Endothelial cell of umbilical vein (primary cell): ENCODE measurements around the gene EFHD2. TPM values are rescaled to one million over a fixed set of nuclear protein-coding genes. Genes with fewer than 3 reads are reported as not detected.

ENCODE experiments used
- BruUV-seq: library from RNA; stranded (reverse); fragments of 400-500 nt; replicated peaks from 2 replicates; lab custom pipeline; 2021; lab: Mats Ljungman, UMichigan
- CTCF ChIA-PET: fragments of 300-600, 350-600 bp; sonication (Branson Sonifier 250); formaldehyde crosslinking; loops from one replicate; lab custom pipeline; 2021; ENCODE audit warnings: antibody characterized with exemption, inconsistent platforms; lab: Charles Lee
- POLR2A ChIA-PET: fragments of 300-600, 350-600 bp; sonication (Branson Sonifier 250); formaldehyde crosslinking; loops from one replicate; lab custom pipeline; 2021; ENCODE audit warnings: antibody characterized with exemption, inconsistent platforms; lab: Charles Lee
- DNase-seq: peaks from one replicate; pipeline ENCODE4 v3.0.0-alpha.2; 2011; ENCODE audit warnings: low read depth, low spot score
- FAIRE-seq: peaks from 2 replicates; lab custom pipeline; 2011; peaks lifted over from hg19 to GRCh38; lab: Jason Lieb, UNC
- H2AFZ ChIP-seq: 2 replicates; pipeline ENCODE4 v1.6.0; 2012; ENCODE audit warnings: low read depth, low read length, control low read depth, inconsistent platforms
- H3K27ac ChIP-seq: 2 replicates; pipeline ENCODE4 v1.5.1; 2011; ENCODE audit warnings: low read depth, mild to moderate bottlenecking, control low read depth, low read length, moderate library complexity; ENCODE audit not compliant: insufficient read depth
- H3K27me3 ChIP-seq, 2 experiments: 2 replicates each; pipeline versions ENCODE4 v1.6.0 to v1.6.1; 2011; ENCODE audit warnings: low read length in 2 of 2, mixed read lengths in 1 of 2; ENCODE audit not compliant: control insufficient read depth in 2 of 2, insufficient read depth in 2 of 2
- H3K36me3 ChIP-seq, 2 experiments: 2 replicates in 1 of 2; 3 replicates in 1 of 2; pipeline ENCODE4 v1.5.1; 2011; ENCODE audit warnings: low read length in 2 of 2, mild to moderate bottlenecking in 1 of 2, moderate library complexity in 1 of 2; ENCODE audit not compliant: control insufficient read depth in 2 of 2, insufficient read depth in 2 of 2; ENCODE audit errors: extremely low read depth in 1 of 2
- H3K4me1 ChIP-seq: 3 replicates; pipeline ENCODE4 v1.5.1; 2011; ENCODE audit warnings: mild to moderate bottlenecking, low read length; ENCODE audit not compliant: control insufficient read depth, insufficient read depth; ENCODE audit errors: extremely low read depth
- H3K4me2 ChIP-seq: 2 replicates; pipeline ENCODE4 v1.6.1; 2011; ENCODE audit warnings: low read length, control low read depth, mixed read lengths; ENCODE audit not compliant: insufficient read depth
- H3K4me3 ChIP-seq, 3 experiments: fragments of 200-600 bp in 1 of 3; sonication (generic), shearing (Covaris generic) in 1 of 3; replicated peaks in 1 of 3; 2 replicates each; pipeline ENCODE4 v1.5.1; 2011 to 2016; ENCODE audit warnings: control low read depth in 3 of 3, low read length in 3 of 3, mild to moderate bottlenecking in 2 of 3, inconsistent platforms in 1 of 3, low read depth in 1 of 3, moderate library complexity in 1 of 3; ENCODE audit not compliant: insufficient read depth in 1 of 3
- H3K79me2 ChIP-seq: 2 replicates; pipeline ENCODE4 v1.6.0; 2012; ENCODE audit warnings: low read length, inconsistent platforms; ENCODE audit not compliant: control insufficient read depth, insufficient read depth
- H3K9ac ChIP-seq: replicated peaks from 2 replicates; pipeline ENCODE3; 2011; ENCODE audit warnings: low read length, control low read depth; ENCODE audit not compliant: insufficient read depth; ENCODE audit errors: extremely low read depth
- H3K9me1 ChIP-seq: replicated peaks from 3 replicates; pipeline ENCODE4 v1.6.0; 2011; ENCODE audit warnings: mild to moderate bottlenecking, low read length; ENCODE audit not compliant: control insufficient read depth, insufficient read depth; ENCODE audit errors: extremely low read depth
- H3K9me3 ChIP-seq: replicated peaks from 2 replicates; pipeline ENCODE4 v1.5.1; 2012; ENCODE audit warnings: low read length, inconsistent platforms; ENCODE audit not compliant: control insufficient read depth, insufficient read depth
- H4K20me1 ChIP-seq: replicated peaks from 2 replicates; pipeline ENCODE3; 2011; ENCODE audit warnings: mild to moderate bottlenecking, low read length; ENCODE audit not compliant: control insufficient read depth, insufficient read depth; ENCODE audit errors: extremely low read depth
- FOS ChIP-seq: IDR thresholded peaks from 2 replicates; pipeline ENCODE4 v1.6.1; 2011; ENCODE audit warnings: mild to moderate bottlenecking, low read length, moderate library complexity, borderline replicate concordance; ENCODE audit not compliant: insufficient read depth
- GATA2 ChIP-seq: IDR thresholded peaks from 2 replicates; pipeline ENCODE4 v1.7.0; 2011; ENCODE audit warnings: low read depth, mild to moderate bottlenecking, moderate library complexity, mixed read lengths, low read length; ENCODE audit not compliant: insufficient read length, insufficient read depth
- JUN ChIP-seq: IDR thresholded peaks from 2 replicates; pipeline ENCODE4 v1.6.1; 2011; ENCODE audit warnings: borderline replicate concordance, low read depth; ENCODE audit not compliant: insufficient read length, insufficient read depth
- MAX ChIP-seq: IDR thresholded peaks from 2 replicates; pipeline ENCODE4 v1.6.1; 2011; ENCODE audit not compliant: insufficient read depth, insufficient read length
- POLR2A ChIP-seq: IDR thresholded peaks from 2 replicates; pipeline ENCODE4 v1.6.1; 2012; ENCODE audit warnings: low read depth, mild to moderate bottlenecking, control low read depth, low read length
- POLR2AphosphoS5 ChIP-seq: IDR thresholded peaks from 2 replicates; pipeline ENCODE4 v1.6.1; 2012; ENCODE audit warnings: low read depth, mild to moderate bottlenecking, control low read depth, low read length, moderate library complexity; ENCODE audit not compliant: insufficient read depth
- dilution Hi-C: fragments of 300-500 bp; cut with MboI; formaldehyde crosslinking; loops from one replicate; pipeline ENCODE4 v1.15.0; 2019; ENCODE audit warnings: low sequenced_read_pairs; ENCODE audit not compliant: extremely low pct_ligation_motif_present
- intact Hi-C: fragments of 100-400 bp; cut with micrococcal nuclease; formaldehyde crosslinking; loops from one replicate; pipeline ENCODE4 v1.10.0; 2022
- polyA plus RNA-seq, 4 experiments: library from polyadenylated mRNA; depleted of rRNA in 3 of 4; stranded (reverse) in 3 of 4; unstranded in 1 of 4; fragments of >200 nt; gene quantifications; 2 replicates each; pipeline versions ENCODE4 v1.2.1 to v1.2.3, GENCODE V29; 2011 to 2012; ENCODE audit warnings: missing spikeins in 1 of 4
- total RNA-seq: library from RNA; stranded (reverse); gene quantifications from 2 replicates; pipeline ENCODE4 v1.2.3, GENCODE V29; 2021
- TF ChIP-seq, protein P1 (sequence below), 2 donors: IDR thresholded peaks; 1 replicate in 1 of 2; 2 replicates in 1 of 2; pipeline ENCODE4 v1.5.1; 2011; ENCODE audit warnings: low read length in 2 of 2, mild to moderate bottlenecking in 2 of 2, moderate library complexity in 2 of 2, control low read depth in 1 of 2, inconsistent platforms in 1 of 2, low read depth in 1 of 2; ENCODE audit not compliant: insufficient read depth in 1 of 2; ENCODE audit errors: extremely low read depth in 1 of 2

The EFHD2 gene
- total and polyA plus RNA-seq, 2 donors (not counting 3 experiments of a cell fraction or from before 2014, with no cell fraction given): 50.2 to 73.5 TPM

DNA sequence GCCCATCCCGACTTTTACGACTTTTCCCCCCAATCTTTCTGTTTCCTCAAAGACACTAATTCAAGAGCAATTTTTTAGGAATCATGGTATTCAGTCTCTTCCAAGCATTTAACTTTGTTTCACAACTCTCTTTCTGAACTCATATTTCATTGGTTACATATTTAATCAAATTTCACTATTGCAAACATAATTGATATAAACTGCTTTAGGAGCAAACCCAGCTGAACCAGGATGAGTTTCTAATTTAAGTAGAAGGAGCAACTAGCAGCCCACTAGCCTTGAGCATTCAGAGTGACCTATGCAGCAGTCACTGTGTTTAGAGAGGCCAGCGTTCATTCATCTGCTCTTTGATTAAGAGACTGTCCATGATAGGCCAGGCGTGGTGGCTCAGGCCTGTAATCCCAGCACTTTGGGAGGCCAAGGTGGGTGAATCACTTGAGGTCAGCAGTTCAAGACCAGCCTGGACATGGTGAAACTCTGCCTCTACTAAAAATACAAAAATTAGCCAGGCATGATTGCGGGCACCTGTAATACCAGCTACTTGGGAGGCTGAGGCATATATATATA lies 68.0 kb downstream of the EFHD2 start:
- Histone ChIP-seq H3K27me3 (no peaks in the 10 kb centered on the region), H3K36me3 (no peaks in the 10 kb centered on the region), H3K4me2 (no peak overlapping the region), H3K4me3 (no peak overlapping the region), H3K9ac (no peak overlapping the region), H3K9me3 (no peaks in the 10 kb centered on the region), H3K4me1 (no peaks in the 10 kb centered on the region), H3K9me1 (no peaks in the 10 kb centered on the region), H3K79me2 (no peaks in the 10 kb centered on the region), H3K27ac (no peak overlapping the region), H2AFZ (no peak overlapping the region), H4K20me1 (no peaks in the 10 kb centered on the region)
- dilution Hi-C loops (no loop called here), intact Hi-C loops (no loop called here)
- FAIRE-seq (no peak), DNase-seq (no peak)
- BruUV-seq: no TSS peak
- no peak for TF ChIP-seq JUN
- TF ChIP-seq MAX: no peak
- TF ChIP-seq POLR2AphosphoS5: no peak
- TF ChIP-seq FOS: no peak
- TF ChIP-seq POLR2A: no peak
- no peak for TF ChIP-seq GATA2
- TF ChIP-seq, protein P1, sequence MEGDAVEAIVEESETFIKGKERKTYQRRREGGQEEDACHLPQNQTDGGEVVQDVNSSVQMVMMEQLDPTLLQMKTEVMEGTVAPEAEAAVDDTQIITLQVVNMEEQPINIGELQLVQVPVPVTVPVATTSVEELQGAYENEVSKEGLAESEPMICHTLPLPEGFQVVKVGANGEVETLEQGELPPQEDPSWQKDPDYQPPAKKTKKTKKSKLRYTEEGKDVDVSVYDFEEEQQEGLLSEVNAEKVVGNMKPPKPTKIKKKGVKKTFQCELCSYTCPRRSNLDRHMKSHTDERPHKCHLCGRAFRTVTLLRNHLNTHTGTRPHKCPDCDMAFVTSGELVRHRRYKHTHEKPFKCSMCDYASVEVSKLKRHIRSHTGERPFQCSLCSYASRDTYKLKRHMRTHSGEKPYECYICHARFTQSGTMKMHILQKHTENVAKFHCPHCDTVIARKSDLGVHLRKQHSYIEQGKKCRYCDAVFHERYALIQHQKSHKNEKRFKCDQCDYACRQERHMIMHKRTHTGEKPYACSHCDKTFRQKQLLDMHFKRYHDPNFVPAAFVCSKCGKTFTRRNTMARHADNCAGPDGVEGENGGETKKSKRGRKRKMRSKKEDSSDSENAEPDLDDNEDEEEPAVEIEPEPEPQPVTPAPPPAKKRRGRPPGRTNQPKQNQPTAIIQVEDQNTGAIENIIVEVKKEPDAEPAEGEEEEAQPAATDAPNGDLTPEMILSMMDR (IDR thresholded peaks at IDR 0.05; ENCODE audit: extremely low read depth in 1 of 2, insufficient read depth in 1 of 2, low read depth in 1 of 2, low read length in 2 of 2): no peak
- POLR2A ChIA-PET: no interaction called here
- CTCF ChIA-PET: no interaction called here

Other genes with a start within 250 kb of the EFHD2 start
- 0.51 and 0.69 TPM in 2 replicates for gene FHAD1, start 162.7 kb upstream of the EFHD2 start, total RNA-seq
- 0.04 TPM in 1 of 2 replicates, not detected in the other for gene FHAD1, start 162.7 kb upstream of the EFHD2 start, polyA plus RNA-seq
- gene CTRC, start 28.6 kb downstream of the EFHD2 start, total RNA-seq: not detected in 2 replicates
- 0.29 and 0.48 TPM in 2 replicates for gene CTRC, start 28.6 kb downstream of the EFHD2 start, polyA plus RNA-seq
- gene CELA2A, start 46.8 kb downstream of the EFHD2 start, total RNA-seq: not detected in 2 replicates
- not detected in 2 replicates for gene CELA2A, start 46.8 kb downstream of the EFHD2 start, polyA plus RNA-seq
- not detected in 2 replicates for gene CELA2B, start 66.2 kb downstream of the EFHD2 start, total RNA-seq
- not detected in 2 replicates for gene CELA2B, start 66.2 kb downstream of the EFHD2 start, polyA plus RNA-seq
- 9.0 and 10.5 TPM in 2 replicates for gene CASP9, start 114.3 kb downstream of the EFHD2 start, total RNA-seq
- gene CASP9, start 114.3 kb downstream of the EFHD2 start, polyA plus RNA-seq: 12.8 and 14.1 TPM in 2 replicates
- 21.4 and 23.3 TPM in 2 replicates for gene DNAJC16, start 117.0 kb downstream of the EFHD2 start, total RNA-seq
- gene DNAJC16, start 117.0 kb downstream of the EFHD2 start, polyA plus RNA-seq: 7.6 and 8.0 TPM in 2 replicates
- 1.1 and 1.9 TPM in 2 replicates for gene AGMAT, start 175.2 kb downstream of the EFHD2 start, total RNA-seq
- 0.22 and 0.39 TPM in 2 replicates for gene AGMAT, start 175.2 kb downstream of the EFHD2 start, polyA plus RNA-seq
- 35.2 and 35.9 TPM in 2 replicates for gene DDI2, start 207.6 kb downstream of the EFHD2 start, total RNA-seq
- gene DDI2, start 207.6 kb downstream of the EFHD2 start, polyA plus RNA-seq: 4.6 and 5.4 TPM in 2 replicates